Measurements from ENCODE around the gene CELA3B.

- TF ChIP-seq, protein P1, sequence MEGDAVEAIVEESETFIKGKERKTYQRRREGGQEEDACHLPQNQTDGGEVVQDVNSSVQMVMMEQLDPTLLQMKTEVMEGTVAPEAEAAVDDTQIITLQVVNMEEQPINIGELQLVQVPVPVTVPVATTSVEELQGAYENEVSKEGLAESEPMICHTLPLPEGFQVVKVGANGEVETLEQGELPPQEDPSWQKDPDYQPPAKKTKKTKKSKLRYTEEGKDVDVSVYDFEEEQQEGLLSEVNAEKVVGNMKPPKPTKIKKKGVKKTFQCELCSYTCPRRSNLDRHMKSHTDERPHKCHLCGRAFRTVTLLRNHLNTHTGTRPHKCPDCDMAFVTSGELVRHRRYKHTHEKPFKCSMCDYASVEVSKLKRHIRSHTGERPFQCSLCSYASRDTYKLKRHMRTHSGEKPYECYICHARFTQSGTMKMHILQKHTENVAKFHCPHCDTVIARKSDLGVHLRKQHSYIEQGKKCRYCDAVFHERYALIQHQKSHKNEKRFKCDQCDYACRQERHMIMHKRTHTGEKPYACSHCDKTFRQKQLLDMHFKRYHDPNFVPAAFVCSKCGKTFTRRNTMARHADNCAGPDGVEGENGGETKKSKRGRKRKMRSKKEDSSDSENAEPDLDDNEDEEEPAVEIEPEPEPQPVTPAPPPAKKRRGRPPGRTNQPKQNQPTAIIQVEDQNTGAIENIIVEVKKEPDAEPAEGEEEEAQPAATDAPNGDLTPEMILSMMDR (optimal IDR thresholded peaks at IDR 0.05 in 1 of 3, IDR thresholded peaks at IDR 0.05 in 1 of 3, conservative IDR thresholded peaks at IDR 0.05 in 1 of 3; ENCODE audit: extremely low read depth in 1 of 3, insufficient read depth in 2 of 3, low read length in 3 of 3), result no peak
- TF ChIP-seq EZH2 (IDR thresholded peaks at IDR 0.05; ENCODE audit: low read length), result no peak
These were observed 29.8 kb upstream of the CELA3B start for GRCh38 chr1:21946836-21947587.
